ENCODE results near the gene ZNF365. TPM values are rescaled to one million over a fixed set of nuclear protein-coding genes. Genes with fewer than 3 reads are reported as not detected.
"Not testable (repeated sequence)": the region's sequence is repeated elsewhere in the genome, so short reads cannot be mapped to it uniquely, and the experiment has no call there.

Gene ZNF365
- total RNA-seq, 1 donor from 2014 or later, result not detected

DNA sequence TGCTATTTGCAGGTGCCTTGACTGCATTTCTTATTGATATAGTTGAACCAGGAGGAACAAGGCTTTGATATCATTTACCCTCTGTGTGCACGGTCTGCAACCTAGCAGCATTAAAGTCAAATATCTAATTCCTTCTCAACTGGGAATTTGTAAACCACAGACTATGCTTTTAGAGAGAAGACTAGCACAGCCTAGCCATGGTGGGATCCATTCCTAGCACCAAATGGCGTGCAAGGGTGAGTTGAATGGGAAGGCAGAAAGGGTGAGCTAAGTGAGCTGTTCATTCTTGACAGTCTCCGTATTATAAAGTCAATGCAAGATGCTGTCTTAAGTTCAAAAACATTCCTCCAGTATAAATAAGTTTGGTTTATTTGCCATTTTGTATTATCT lies 2.9 kb downstream of the ZNF365 start:
- no peak for DNase-seq (ENCODE audit: low read depth in 2 of 2)

GRCh38 chr10:62377966-62378365 lies 3.8 kb downstream of the ZNF365 start:
- peak in 1 of 2 donors; percentile 19 for DNase-seq (ENCODE audit: low read depth in 2 of 2)

DNA sequence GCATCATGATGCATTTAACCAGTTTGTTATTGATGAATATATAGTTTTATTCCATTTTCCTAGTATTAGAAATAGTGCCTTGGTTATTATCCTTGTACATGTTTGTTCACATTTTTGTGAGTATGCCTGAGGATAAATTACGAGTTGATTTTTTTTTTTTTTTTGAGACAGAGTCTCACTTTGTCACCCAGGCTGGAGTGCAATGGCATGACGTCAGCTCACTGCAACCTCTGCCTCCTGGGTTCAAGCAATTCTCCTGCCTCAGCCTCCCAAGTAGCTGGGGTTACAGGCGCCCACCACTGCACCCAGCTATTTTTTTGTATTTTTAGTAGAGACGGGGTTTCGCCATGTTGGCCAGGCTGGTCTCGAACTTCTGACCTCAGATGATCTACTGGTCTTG lies 4.7 kb downstream of the ZNF365 start:
- not testable (repeated sequence) for DNase-seq (ENCODE audit: low read depth in 2 of 2)

- DNase-seq (ENCODE audit: low read depth in 2 of 2), result no peak
These were observed 5.2 kb downstream of the ZNF365 start for GRCh38 chr10:62379394-62379793.

DNA sequence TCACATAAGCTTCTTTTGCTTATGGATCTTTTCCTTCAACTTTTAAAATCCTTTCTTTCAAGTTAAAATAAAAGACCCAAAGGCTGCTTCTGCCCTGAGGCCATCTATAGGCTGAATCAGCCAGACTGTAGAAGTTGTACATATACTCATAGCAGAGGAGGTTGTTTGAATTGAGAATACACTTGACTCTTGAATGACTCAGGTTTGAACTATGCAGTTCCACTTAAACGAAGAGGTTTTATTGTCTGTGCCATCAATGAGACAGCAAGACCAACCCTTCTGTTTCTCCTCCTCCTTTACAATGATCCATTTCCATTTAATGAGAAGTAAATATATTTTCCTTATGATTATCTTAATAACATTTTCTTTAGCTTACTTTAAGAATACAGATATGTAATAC lies 5.8 kb downstream of the ZNF365 start:
- no peak for DNase-seq (ENCODE audit: low read depth in 2 of 2)

DNA sequence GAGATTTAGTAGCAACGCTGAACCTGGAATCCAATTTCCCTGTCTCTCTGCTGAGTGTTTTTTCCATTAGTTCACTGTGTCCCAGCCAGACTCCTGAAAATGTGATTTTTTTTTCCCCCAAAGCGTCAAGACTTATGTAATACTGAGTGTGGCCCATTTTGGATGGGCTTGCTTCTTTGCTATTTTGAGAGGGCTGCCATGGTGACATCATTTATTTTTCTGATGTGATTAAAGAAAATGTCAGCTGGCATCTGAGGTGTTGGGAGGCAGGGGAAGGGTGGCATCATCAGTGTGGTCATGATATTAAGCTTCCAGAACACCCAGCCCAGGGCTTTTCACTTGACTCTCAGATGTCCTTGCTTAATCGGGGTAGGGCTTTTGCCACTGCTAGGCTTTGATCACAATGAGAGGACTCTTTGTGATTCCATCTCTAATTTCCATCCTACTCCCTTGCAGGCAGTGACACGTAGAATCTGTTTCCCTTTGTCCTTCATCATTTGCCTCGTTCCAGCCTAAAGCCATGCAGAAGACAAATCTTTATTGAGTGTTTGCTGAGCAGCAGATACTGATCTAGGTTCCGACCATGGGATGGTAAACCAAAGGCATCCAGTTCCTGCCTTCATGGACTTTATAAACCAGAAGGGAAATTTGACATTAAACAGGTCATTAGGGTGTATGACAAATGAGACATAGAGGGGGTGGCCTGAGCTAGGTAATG lies 7.4 kb downstream of the ZNF365 start:
- no peak for DNase-seq (ENCODE audit: low read depth in 2 of 2)

DNA sequence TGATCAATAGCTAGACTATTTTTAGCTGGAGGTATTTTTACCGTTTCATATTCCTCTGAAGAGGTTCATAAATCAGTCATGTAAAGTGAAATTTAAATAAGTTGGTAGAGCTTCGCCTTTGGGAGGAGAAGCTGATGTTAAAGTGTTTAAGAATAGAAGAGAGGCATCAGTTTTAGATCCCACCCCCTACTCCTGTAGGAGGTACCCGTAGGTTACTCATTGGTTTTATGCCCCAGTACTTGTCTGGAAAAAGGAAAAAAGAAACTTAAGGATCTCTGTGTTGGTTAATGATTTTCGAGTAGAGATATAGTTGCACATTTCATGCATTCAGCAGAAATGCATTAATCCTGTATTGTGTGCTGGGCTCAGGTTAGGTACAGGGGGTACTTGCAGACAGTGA lies 8.7 kb downstream of the ZNF365 start:
- DNase-seq (ENCODE audit: low read depth in 2 of 2), result no peak

- no peak for DNase-seq (ENCODE audit: low read depth in 2 of 2)
These were observed 9.9 kb downstream of the ZNF365 start for GRCh38 chr10:62384057-62384446.

- no peak for DNase-seq (ENCODE audit: low read depth in 2 of 2)
These were observed 10.4 kb downstream of the ZNF365 start for GRCh38 chr10:62384447-62385081.

- no peak for DNase-seq (ENCODE audit: low read depth in 2 of 2)
These were observed 12.5 kb downstream of the ZNF365 start for GRCh38 chr10:62386356-62387320.

DNA sequence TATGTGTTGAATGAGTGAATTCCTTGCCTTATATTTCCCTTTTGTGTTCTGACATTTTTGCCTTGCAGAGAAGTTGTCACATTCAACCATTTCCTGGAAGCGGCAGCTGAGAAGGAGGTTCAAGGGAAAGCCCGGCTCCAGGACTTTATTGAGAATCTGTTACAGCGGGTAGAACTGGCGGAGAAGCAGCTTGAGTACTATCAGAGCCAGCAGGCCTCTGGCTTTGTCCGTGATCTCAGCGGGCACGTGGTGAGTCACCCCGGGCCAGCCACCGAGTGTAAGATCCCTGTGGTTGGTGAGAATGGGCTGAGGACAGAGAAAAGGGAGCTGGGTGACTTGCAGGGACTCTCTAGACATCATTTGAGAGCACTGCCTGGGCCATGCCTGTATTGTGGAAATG lies 14.2 kb downstream of the ZNF365 start:
- DNase-seq (ENCODE audit: low read depth in 2 of 2), result no peak

GRCh38 chr10:62390497-62391176 lies 16.5 kb downstream of the ZNF365 start:
- DNase-seq (ENCODE audit: low read depth in 2 of 2), result no peak

DNA sequence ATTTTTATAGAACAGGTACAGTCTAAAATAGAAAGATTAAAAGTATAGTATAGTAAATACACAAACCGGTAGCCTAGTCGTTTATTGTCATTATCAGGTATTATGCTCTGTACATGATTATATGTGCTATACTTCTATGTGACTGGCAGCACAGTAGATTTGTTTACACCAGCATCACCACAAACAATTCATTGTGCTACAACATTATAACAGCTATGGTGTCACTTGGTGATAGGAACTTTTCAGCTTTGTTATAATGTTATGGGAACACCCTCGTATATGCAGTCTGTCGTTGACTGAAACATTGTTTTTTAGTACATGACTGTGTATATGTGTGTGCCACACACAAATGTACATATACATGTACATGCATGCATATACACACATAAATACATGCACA lies 19.1 kb downstream of the ZNF365 start:
- no peak for DNase-seq (ENCODE audit: low read depth in 2 of 2)

DNA sequence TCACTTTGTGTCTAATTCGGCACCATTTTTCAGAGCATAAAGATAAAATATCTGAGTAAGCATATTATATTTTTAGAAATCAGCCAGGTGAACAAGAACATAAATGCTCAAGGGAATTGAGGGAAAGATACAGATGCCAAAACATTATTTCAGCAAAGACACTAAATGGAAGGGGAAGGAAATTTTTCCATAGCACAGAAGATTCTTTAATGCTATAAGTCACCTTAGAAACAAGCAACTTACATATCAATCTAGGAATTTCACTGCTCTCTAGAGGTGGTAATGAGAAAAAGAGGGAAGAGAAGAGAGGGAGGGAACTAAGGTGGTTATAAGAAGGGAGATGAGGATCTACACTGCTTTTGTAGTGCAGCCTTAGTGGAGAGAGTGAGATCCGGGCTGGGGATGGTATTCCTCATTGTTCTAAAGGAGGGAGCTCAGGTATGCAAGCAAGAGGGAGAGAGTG lies 20.4 kb downstream of the ZNF365 start:
- no peak for DNase-seq (ENCODE audit: low read depth in 2 of 2)

DNA sequence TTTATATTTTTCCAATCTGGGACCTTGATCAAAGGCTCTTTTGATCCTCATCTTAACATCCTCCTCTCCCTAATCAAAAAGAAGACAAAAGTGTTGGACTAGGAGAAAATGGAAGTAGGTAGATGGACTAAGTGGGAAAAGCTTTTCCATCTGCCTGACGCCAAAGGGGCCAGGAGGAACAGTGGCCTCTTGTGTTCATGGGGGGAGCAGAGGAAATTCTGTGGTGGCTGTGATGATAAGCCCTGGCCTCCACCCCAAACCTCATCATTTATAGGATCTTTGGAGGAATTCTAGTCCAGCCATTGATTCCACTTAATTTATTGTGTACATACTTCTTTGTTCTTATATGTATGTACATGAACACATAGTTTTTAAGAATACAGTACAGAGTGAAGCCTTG lies 21.7 kb downstream of the ZNF365 start:
- DNase-seq (ENCODE audit: low read depth in 2 of 2), result no peak

DNA sequence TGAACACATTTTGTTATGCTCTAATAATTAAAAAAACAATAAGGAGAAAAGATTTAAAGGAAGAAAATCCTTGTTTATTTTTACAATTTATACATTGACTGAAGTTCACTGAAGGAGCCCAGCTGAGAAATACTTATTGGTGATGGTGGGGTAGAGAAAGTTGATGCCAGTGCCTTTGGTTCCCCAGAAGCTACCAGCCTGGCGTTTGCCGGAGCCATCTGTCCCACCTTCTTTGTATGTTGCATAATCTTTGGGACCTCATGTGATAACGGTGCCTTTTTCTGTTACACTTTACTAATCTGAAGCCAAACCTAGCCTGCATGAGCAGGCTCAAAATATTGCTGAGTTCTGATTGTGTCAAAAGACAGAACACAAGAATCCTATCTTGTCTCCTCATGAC lies 22.7 kb downstream of the ZNF365 start:
- no peak for DNase-seq (ENCODE audit: low read depth in 2 of 2)

DNA sequence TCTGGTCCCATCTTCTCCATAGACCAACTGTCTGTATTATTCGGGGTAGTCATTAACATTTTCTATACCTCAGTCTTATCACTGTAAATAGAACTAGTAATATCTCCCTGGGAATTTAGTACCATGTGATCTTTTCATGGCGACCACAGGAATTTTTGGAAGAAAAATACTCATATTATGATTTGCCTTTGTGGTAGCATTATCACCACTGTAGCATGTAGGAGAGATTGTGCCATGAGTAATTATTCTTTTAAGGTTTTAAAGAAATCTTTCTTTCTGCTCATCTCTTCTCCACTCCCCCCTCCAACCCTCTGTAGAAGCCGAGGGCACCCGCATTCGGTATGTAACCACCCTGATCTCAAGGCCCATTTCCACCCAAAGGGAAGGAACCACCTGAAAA lies 25.0 kb downstream of the ZNF365 start:
- DNase-seq (ENCODE audit: low read depth in 2 of 2), result no peak

GRCh38 chr10:62402508-62402907 lies 28.3 kb downstream of the ZNF365 start:
- no peak for DNase-seq (ENCODE audit: low read depth in 2 of 2)

- DNase-seq (ENCODE audit: low read depth in 2 of 2), result not testable (repeated sequence)
These were observed 36.4 kb downstream of the ZNF365 start for GRCh38 chr10:62410528-62410927.

DNA sequence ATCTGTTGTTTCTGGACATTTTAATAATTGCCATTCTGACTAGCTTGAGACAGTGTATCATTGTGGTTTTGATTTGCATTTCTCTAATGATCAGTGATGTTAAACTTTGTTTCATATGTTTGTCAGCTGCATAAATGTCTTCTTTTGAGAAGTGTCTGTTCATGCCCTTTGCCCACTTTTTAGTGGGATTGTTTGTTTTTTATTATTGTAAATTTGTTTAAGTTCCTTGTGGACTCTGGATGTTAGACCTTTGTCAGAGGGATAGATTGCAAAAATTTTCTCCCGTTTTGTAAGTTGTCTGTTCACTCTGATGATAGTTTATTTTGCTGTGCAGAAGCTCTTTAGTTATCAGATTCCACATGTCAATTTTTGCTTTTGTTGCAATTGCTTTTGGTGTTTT lies 36.8 kb downstream of the ZNF365 start:
- not testable (repeated sequence) for DNase-seq (ENCODE audit: low read depth in 2 of 2)

DNA sequence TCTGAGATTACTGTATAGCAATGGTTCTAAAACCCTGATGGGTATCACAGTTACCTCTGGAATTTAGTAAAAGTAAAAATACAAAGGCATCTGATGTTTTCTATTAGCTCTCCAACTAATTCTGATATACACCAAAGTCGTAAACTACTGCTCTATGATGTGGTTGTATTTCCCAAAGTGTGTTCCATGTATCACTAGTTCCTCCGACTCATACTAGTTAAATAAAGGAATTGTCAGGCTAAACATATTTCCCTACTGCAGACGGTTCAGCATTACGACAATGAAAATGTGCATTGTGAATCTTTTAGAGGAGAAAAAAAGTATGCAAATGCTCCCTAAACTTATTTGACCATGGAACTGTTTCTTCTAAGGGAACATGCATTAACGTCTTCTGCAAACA lies 38.9 kb downstream of the ZNF365 start:
- DNase-seq (ENCODE audit: low read depth in 2 of 2), result no peak

DNA sequence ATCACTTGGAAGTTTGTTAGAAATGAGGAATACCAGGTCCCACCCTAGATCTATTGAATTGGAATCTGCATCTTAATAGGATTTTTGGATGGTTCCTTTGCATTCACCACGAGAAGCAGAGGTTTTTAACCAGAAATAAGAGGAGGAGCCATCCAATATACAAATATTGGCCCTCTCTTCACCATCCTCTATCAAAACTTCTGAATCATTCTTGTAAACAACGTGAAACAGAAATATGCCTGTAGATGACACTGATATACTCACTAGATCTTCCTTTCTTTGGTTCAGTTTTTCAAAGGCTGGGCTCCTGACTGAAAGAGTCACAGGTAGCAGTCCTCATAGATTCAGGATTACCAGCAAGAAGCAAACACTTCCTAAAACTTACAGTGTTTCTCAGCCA lies 39.5 kb downstream of the ZNF365 start:
- DNase-seq (ENCODE audit: low read depth in 2 of 2), result no peak

Measured in dermis microvascular lymphatic vessel endothelial cell (primary cell).